Measurements from ENCODE around the gene SLC13A2.
"Not testable (repeated sequence)": the region's sequence is repeated elsewhere in the genome, so short reads cannot be mapped to it uniquely, and the experiment has no call there.

The SLC13A2 gene

DNA sequence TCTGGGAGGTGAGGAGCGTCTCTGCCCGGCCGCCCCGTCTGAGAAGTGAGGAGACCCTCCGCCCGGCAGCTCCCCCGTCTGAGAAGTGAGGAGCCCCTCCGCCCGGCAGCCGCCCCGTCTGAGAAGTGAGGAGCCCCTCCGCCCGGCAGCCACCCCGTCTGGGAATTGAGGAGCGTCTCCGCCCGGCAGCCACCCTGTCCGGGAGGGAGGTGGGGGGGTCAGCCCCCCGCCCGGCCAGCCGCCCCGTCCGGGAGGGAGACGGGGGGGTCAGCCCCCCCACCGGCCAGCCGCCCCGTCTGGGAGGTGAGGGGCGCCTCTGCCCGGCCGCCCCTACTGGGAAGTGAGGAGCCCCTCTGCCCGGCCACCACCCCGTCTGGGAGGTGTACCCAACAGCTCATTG lies 14.6 kb upstream of the SLC13A2 start:
- H3K4me1 ChIP-seq (ENCODE audit: control insufficient read depth, insufficient read depth, low read length); H3K9me3 ChIP-seq (ENCODE audit: control insufficient read depth, insufficient read depth, low read depth, low read length); H3K27ac ChIP-seq (ENCODE audit: extremely low read depth, low read depth, low read length); CTCF ChIA-PET; H3K4me3 ChIP-seq (ENCODE audit: low read depth, low read length); POLR2A ChIA-PET; H3K36me3 ChIP-seq (ENCODE audit: control insufficient read depth in 2 of 2, insufficient read depth in 1 of 2, low read length in 2 of 2): not testable (repeated sequence)

GRCh38 chr17:28460901-28461300 lies 12.5 kb upstream of the SLC13A2 start:
- POLR2A ChIA-PET: no interaction called here
- H3K4me1 ChIP-seq (ENCODE audit: control insufficient read depth, insufficient read depth, low read length): no peaks in the 10 kb centered on the region
- CTCF ChIA-PET: interaction anchor here (0.7 to 1.0 kb wide), 2 partner anchors 44 to 79 kb away, joined by 3 to 4 read pairs; no protein-coding TSS in a partner anchor
- TF ChIP-seq ZNF292 (tag by site-specific recombination; IDR thresholded peaks at IDR 0.05; ENCODE audit: borderline replicate concordance, low read depth): no peak
- no peak for TF ChIP-seq ZNF426 (tag by site-specific recombination; IDR thresholded peaks at IDR 0.05)
- TF ChIP-seq ZNF26 (tag by site-specific recombination; IDR thresholded peaks at IDR 0.05): no peak
- TF ChIP-seq HOXA7 (CRISPR knock-in tag; IDR thresholded peaks at IDR 0.05; ENCODE audit: borderline replicate concordance): no peak
- TF ChIP-seq ZNF19 (tag by site-specific recombination; IDR thresholded peaks at IDR 0.05; ENCODE audit: low read depth): no peak
- TF ChIP-seq ZNF341 (tag by site-specific recombination; IDR thresholded peaks at IDR 0.05; ENCODE audit: low read depth): no peak
- TF ChIP-seq ZNF214 (tag by site-specific recombination; IDR thresholded peaks at IDR 0.05; ENCODE audit: borderline replicate concordance): no peak
- no peak for TF ChIP-seq ZNF544 (tag by site-specific recombination; IDR thresholded peaks at IDR 0.05)
- TF ChIP-seq ZNF791 (tag by site-specific recombination; IDR thresholded peaks at IDR 0.05): no peak
- no peak for TF ChIP-seq ZNF133 (tag by site-specific recombination; IDR thresholded peaks at IDR 0.05)
- no peak for TF ChIP-seq ZSCAN23 (tag by site-specific recombination; IDR thresholded peaks at IDR 0.05)
- no peak for TF ChIP-seq ZFP37 (tag by site-specific recombination; IDR thresholded peaks at IDR 0.05)
- no peak for TF ChIP-seq ZNF776 (tag by site-specific recombination; IDR thresholded peaks at IDR 0.05; ENCODE audit: borderline replicate concordance)
- no peak for TF ChIP-seq FEZF1 (tag by site-specific recombination; IDR thresholded peaks at IDR 0.05)
- TF ChIP-seq, protein P1, sequence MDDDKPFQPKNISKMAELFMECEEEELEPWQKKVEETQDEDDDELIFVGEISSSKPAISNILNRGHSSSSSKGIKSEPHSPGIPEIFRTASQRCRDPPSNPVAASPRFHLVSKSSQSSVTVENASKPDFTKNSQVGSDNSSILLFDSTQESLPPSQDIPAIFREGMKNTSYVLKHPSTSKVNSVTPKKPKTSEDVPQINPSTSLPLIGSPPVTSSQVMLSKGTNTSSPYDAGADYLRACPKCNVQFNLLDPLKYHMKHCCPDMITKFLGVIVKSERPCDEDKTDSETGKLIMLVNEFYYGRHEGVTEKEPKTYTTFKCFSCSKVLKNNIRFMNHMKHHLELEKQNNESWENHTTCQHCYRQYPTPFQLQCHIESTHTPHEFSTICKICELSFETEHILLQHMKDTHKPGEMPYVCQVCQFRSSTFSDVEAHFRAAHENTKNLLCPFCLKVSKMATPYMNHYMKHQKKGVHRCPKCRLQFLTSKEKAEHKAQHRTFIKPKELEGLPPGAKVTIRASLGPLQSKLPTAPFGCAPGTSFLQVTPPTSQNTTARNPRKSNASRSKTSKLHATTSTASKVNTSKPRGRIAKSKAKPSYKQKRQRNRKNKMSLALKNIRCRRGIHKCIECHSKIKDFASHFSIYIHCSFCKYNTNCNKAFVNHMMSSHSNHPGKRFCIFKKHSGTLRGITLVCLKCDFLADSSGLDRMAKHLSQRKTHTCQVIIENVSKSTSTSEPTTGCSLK (tag by site-specific recombination; IDR thresholded peaks at IDR 0.05): no peak
- H3K27ac ChIP-seq (ENCODE audit: extremely low read depth, low read depth, low read length): no peak overlapping the region
- H3K36me3 ChIP-seq (ENCODE audit: control insufficient read depth in 2 of 2, insufficient read depth in 1 of 2, low read length in 2 of 2): no peaks in the 10 kb centered on the region
- no peak overlapping the region for H3K4me3 ChIP-seq (ENCODE audit: low read depth, low read length)
- H3K9me3 ChIP-seq (ENCODE audit: control insufficient read depth, insufficient read depth, low read depth, low read length): no peaks in the 10 kb centered on the region

GRCh38 chr17:28466001-28466400 lies 7.4 kb upstream of the SLC13A2 start:
- no peaks in the 10 kb centered on the region for H3K9me3 ChIP-seq (ENCODE audit: control insufficient read depth, insufficient read depth, low read depth, low read length)
- no peaks in the 10 kb centered on the region for H3K36me3 ChIP-seq (ENCODE audit: control insufficient read depth in 2 of 2, insufficient read depth in 1 of 2, low read length in 2 of 2)
- no peak overlapping the region for H3K4me3 ChIP-seq (ENCODE audit: low read depth, low read length)
- H3K4me1 ChIP-seq (ENCODE audit: control insufficient read depth, insufficient read depth, low read length): peaks cover 3% of the 10 kb centered on the region; the same call in 1 of the 2 replicates
- H3K27ac ChIP-seq (ENCODE audit: extremely low read depth, low read depth, low read length): no peak overlapping the region
- ChIA-PET CTCF (no interaction called here), POLR2A (no interaction called here)
- TF ChIP-seq YY2 (tag by site-specific recombination; IDR thresholded peaks at IDR 0.05) (no peak), ZNF335 (tag by site-specific recombination; conservative IDR thresholded peaks at IDR 0.05) (no peak), ZNF747 (tag by site-specific recombination; IDR thresholded peaks at IDR 0.05) (no peak), ZNF2 (tag by site-specific recombination; IDR thresholded peaks at IDR 0.05) (no peak), ZNF266 (tag by site-specific recombination; IDR thresholded peaks at IDR 0.05; ENCODE audit: low read depth) (no peak), MYNN (tag by site-specific recombination; IDR thresholded peaks at IDR 0.05; ENCODE audit: borderline replicate concordance) (no peak), OVOL3 (tag by site-specific recombination; IDR thresholded peaks at IDR 0.05) (no peak)
- TF ChIP-seq, protein P1 (tag by site-specific recombination; IDR thresholded peaks at IDR 0.05): no peak
- TF ChIP-seq, protein P2, sequence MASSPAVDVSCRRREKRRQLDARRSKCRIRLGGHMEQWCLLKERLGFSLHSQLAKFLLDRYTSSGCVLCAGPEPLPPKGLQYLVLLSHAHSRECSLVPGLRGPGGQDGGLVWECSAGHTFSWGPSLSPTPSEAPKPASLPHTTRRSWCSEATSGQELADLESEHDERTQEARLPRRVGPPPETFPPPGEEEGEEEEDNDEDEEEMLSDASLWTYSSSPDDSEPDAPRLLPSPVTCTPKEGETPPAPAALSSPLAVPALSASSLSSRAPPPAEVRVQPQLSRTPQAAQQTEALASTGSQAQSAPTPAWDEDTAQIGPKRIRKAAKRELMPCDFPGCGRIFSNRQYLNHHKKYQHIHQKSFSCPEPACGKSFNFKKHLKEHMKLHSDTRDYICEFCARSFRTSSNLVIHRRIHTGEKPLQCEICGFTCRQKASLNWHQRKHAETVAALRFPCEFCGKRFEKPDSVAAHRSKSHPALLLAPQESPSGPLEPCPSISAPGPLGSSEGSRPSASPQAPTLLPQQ (tag by site-specific recombination; IDR thresholded peaks at IDR 0.05): no peak
- TF ChIP-seq, protein P3, sequence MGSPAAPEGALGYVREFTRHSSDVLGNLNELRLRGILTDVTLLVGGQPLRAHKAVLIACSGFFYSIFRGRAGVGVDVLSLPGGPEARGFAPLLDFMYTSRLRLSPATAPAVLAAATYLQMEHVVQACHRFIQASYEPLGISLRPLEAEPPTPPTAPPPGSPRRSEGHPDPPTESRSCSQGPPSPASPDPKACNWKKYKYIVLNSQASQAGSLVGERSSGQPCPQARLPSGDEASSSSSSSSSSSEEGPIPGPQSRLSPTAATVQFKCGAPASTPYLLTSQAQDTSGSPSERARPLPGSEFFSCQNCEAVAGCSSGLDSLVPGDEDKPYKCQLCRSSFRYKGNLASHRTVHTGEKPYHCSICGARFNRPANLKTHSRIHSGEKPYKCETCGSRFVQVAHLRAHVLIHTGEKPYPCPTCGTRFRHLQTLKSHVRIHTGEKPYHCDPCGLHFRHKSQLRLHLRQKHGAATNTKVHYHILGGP (tag by site-specific recombination; IDR thresholded peaks at IDR 0.05): no peak

All from HEK293 (cell line).